Caco-2 (cell line): ENCODE results near the gene SLC38A8. TPM values are rescaled to one million over a fixed set of nuclear protein-coding genes. Genes with fewer than 3 reads are reported as not detected.

Experiments used
- BruUV-seq: library from RNA; stranded (reverse); fragments of 400-500 nt; replicated peaks from 2 replicates; lab custom pipeline; 2021; lab: Mats Ljungman, UMichigan
- CTCF ChIA-PET: fragments of 300-600 bp; sonication (Branson Sonifier 250); formaldehyde crosslinking; loops from one replicate; lab custom pipeline; 2022; ENCODE audit warnings: antibody characterized with exemption; lab: Charles Lee
- POLR2A ChIA-PET: fragments of 300-600 bp; sonication (Branson Sonifier 250); formaldehyde crosslinking; loops from one replicate; lab custom pipeline; 2022; ENCODE audit warnings: antibody characterized with exemption; lab: Charles Lee
- DNase-seq, 2 experiments: peaks; one replicate each; pipeline versions ENCODE4 v3.0.0 to v3.0.0-alpha.2; 2020 to 2022
- H3K27me3 ChIP-seq: replicated peaks from 2 replicates; pipeline ENCODE4 v1.6.0; 2011; ENCODE audit warnings: low read length; ENCODE audit not compliant: control insufficient read depth, insufficient read depth
- H3K36me3 ChIP-seq: 2 replicates; pipeline ENCODE4 v1.5.1; 2011; ENCODE audit warnings: low read length; ENCODE audit not compliant: control insufficient read depth, insufficient read depth
- H3K4me1 ChIP-seq: fragments of 250-450 bp; sonication (Bioruptor Pico); 2 replicates; pipeline ENCODE4 v1.5.1; 2020; ENCODE audit warnings: mild to moderate bottlenecking
- H3K4me3 ChIP-seq: 2 replicates; pipeline ENCODE4 v1.5.1; 2011; ENCODE audit warnings: low read depth, mild to moderate bottlenecking, control low read depth, low read length
- H3K9me3 ChIP-seq: fragments of 250-450 bp; sonication (Bioruptor Pico); 2 replicates; pipeline ENCODE4 v1.5.1; 2020; ENCODE audit warnings: mild to moderate bottlenecking, moderate library complexity
- H3K27ac Mint-ChIP-seq: one replicate; pipeline ENCODE4 v1.8.0; 2022; ENCODE audit warnings: mixed read lengths; ENCODE audit not compliant: unreplicated experiment
- H3K27me3 Mint-ChIP-seq: one replicate; pipeline ENCODE4 v1.8.0; 2022; ENCODE audit warnings: mixed read lengths; ENCODE audit not compliant: insufficient read depth, unreplicated experiment
- H3K36me3 Mint-ChIP-seq: one replicate; pipeline ENCODE4 v1.8.0; 2022; ENCODE audit warnings: mild to moderate bottlenecking, mixed read lengths; ENCODE audit not compliant: insufficient read depth, unreplicated experiment
- H3K4me1 Mint-ChIP-seq: one replicate; pipeline ENCODE4 v1.8.0; 2022; ENCODE audit warnings: low read depth, mixed read lengths; ENCODE audit not compliant: unreplicated experiment
- H3K4me3 Mint-ChIP-seq: one replicate; pipeline ENCODE4 v1.8.0; 2022; ENCODE audit warnings: mild to moderate bottlenecking, moderate library complexity, mixed read lengths; ENCODE audit not compliant: unreplicated experiment
- H3K9me3 Mint-ChIP-seq: one replicate; pipeline ENCODE4 v1.8.0; 2022; ENCODE audit warnings: mixed read lengths; ENCODE audit not compliant: unreplicated experiment
- CTCF ChIP-seq, 2 experiments: fragments of 200-600 bp in 1 of 2; IDR thresholded peaks; 1 replicate in 1 of 2; 2 replicates in 1 of 2; pipeline versions ENCODE4 v1.5.1 to v1.8.0; 2011 to 2022; ENCODE audit warnings: antibody characterized with exemption in 1 of 2, control low read depth in 1 of 2, inconsistent platforms in 1 of 2, low read depth in 1 of 2, low read length in 1 of 2, mild to moderate bottlenecking in 1 of 2, moderate library complexity in 1 of 2; ENCODE audit not compliant: insufficient read depth in 1 of 2, severe bottlenecking in 1 of 2, unreplicated experiment in 1 of 2
- intact Hi-C: fragments of 100-400 bp; cut with micrococcal nuclease; formaldehyde crosslinking; loops from one replicate; pipeline ENCODE4 v1.10.0; 2022; ENCODE audit not compliant: unreplicated experiment
- total RNA-seq: library from RNA; stranded (reverse); gene quantifications from 2 replicates; pipeline ENCODE4 v1.2.3, GENCODE V29; 2022

Gene SLC38A8
- total RNA-seq, 1 experiment from 2014 or later, result 0.79 TPM

DNA sequence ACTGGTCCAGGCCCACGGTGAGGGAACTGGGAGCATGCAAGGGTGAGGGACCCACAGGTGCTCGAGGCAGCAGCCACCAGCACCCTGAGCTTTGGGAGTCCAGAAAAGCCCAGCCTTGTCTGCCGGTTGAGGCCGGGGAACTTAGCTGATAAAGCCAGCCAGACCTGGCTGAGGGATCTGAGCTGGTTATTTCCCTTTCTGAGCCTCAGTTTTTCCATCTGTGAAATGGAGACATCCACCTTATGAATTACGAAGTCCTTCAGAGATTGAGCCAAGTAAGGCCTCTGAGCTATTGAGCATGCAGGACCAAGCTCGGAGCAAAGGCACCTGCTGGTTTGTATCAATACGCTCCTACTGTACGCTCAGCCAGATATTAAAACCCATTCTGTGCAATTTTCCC, 60.8 kb downstream of the SLC38A8 start:
- no peaks in the 10 kb centered on the region for H3K4me1 Mint-ChIP-seq
- peaks cover 15% of the 10 kb centered on the region for H3K9me3 Mint-ChIP-seq

DNA sequence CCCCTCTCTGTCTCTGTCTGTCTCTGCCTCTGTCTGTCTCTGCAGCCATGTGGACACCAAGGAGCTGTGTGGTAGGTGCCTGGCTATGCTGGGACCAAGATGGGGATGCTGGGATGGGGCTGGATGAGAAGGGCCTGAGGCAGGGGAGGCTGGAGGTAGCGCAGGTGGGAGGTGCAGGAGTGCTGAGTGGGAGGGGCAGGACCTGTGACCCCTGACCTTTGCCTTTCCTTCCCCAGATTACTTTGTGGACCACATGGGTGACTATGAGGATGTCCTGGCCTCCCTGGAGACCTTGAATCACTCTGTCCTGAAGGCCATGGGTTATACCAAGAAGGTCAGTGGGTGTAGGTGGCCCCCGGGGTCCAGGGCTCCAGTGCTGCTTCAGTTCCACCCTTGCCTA, 61.8 kb downstream of the SLC38A8 start:
- H3K4me3 Mint-ChIP-seq, result no peak overlapping the region
- peaks cover 15% of the 10 kb centered on the region for H3K9me3 Mint-ChIP-seq
- no peaks in the 10 kb centered on the region for H3K27me3 ChIP-seq
- ChIA-PET CTCF (no interaction called here), POLR2A (no interaction called here)
- H3K9me3 ChIP-seq, result peaks cover 15% of the 10 kb centered on the region
- H3K36me3 ChIP-seq, result no peaks in the 10 kb centered on the region
- no peak for DNase-seq
- TF ChIP-seq CTCF (IDR thresholded peaks at IDR 0.05; ENCODE audit: insufficient read depth in 1 of 2, low read depth in 1 of 2, low read length in 1 of 2, severe bottlenecking in 1 of 2, unreplicated experiment in 1 of 2), result no peak
- BruUV-seq, result no TSS peak
- H3K4me1 Mint-ChIP-seq, result no peaks in the 10 kb centered on the region
- no peaks in the 10 kb centered on the region for H3K4me1 ChIP-seq
- no peak overlapping the region for H3K27ac Mint-ChIP-seq
- H3K36me3 Mint-ChIP-seq, result no peaks in the 10 kb centered on the region
- no peak overlapping the region for H3K4me3 ChIP-seq
- intact Hi-C loops, result no loop called here
- no peaks in the 10 kb centered on the region for H3K27me3 Mint-ChIP-seq

More for the DNA sequence above, 60.8 kb downstream of the SLC38A8 start:
- H3K4me1 ChIP-seq, result no peaks in the 10 kb centered on the region
- Mint-ChIP-seq H3K27ac (no peak overlapping the region), H3K4me3 (no peak overlapping the region), H3K27me3 (peaks cover 3% of the 10 kb centered on the region), H3K36me3 (no peaks in the 10 kb centered on the region)
- no peaks in the 10 kb centered on the region for H3K27me3 ChIP-seq
- peaks cover 15% of the 10 kb centered on the region for H3K9me3 ChIP-seq
- CTCF ChIA-PET, result no interaction called here
- DNase-seq, result no peak
- no peaks in the 10 kb centered on the region for H3K36me3 ChIP-seq
- intact Hi-C loops, result no loop called here
- BruUV-seq, result no TSS peak
- H3K4me3 ChIP-seq, result no peak overlapping the region
- TF ChIP-seq CTCF (IDR thresholded peaks at IDR 0.05; ENCODE audit: insufficient read depth in 1 of 2, low read depth in 1 of 2, low read length in 1 of 2, severe bottlenecking in 1 of 2, unreplicated experiment in 1 of 2), result no peak
- POLR2A ChIA-PET, result no interaction called here

GRCh38 chr16:83979441-83979840, 63.2 kb downstream of the SLC38A8 start:
- Mint-ChIP-seq H3K9me3 (peaks cover 15% of the 10 kb centered on the region), H3K4me3 (no peak overlapping the region), H3K4me1 (no peaks in the 10 kb centered on the region), H3K27ac (no peak overlapping the region), H3K27me3 (peaks cover 3% of the 10 kb centered on the region), H3K36me3 (no peaks in the 10 kb centered on the region)
- DNase-seq, result no peak
- intact Hi-C loops, result no loop called here
- H3K27me3 ChIP-seq, result no peaks in the 10 kb centered on the region
- ChIA-PET CTCF (no interaction called here), POLR2A (no interaction called here)
- no peak for TF ChIP-seq CTCF (IDR thresholded peaks at IDR 0.05; ENCODE audit: insufficient read depth in 1 of 2, low read depth in 1 of 2, low read length in 1 of 2, severe bottlenecking in 1 of 2, unreplicated experiment in 1 of 2)
- H3K4me3 ChIP-seq, result no peak overlapping the region
- H3K4me1 ChIP-seq, result no peaks in the 10 kb centered on the region
- BruUV-seq, result no TSS peak
- no peaks in the 10 kb centered on the region for H3K36me3 ChIP-seq
- H3K9me3 ChIP-seq, result peaks cover 15% of the 10 kb centered on the region
